ENCODE measurements around the gene TRIM65.

TRIM65 gene

DNA sequence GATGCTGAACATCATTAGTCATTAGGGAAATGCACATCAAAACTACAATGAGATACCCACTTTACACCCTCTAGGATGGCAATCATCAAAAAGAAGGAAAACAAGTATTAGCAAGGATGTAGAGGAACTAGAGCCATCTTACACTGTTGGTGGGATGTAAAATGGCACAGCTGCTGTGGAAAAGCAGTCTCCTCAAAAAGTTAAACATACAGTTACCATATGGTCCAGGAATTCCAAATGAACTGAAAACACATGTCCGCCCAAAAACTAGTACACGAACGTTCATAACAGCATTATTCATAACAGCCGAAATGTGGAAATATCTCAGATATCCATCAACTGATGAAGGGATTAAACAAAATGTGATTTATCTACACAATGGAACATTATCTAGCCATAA is 37.1 kb upstream of the TRIM65 start:
- H3K9me3 ChIP-seq (ENCODE audit: low read depth, low read length) = no peaks in the 10 kb centered on the region
- TF ChIP-seq POLR2AphosphoS5 (IDR thresholded peaks at IDR 0.05; ENCODE audit: borderline replicate concordance, low read depth, low read length) = no peak
- TF ChIP-seq EZH2 (IDR thresholded peaks at IDR 0.05) = no peak
- TF ChIP-seq FOXP2 (optimal IDR thresholded peaks at IDR 0.05; ENCODE audit: control extremely low read depth, extremely low read length, insufficient read depth) = no peak
- H3K9ac ChIP-seq (ENCODE audit: insufficient read length) = no peak overlapping the region
- no peaks in the 10 kb centered on the region for H3K36me3 ChIP-seq (ENCODE audit: insufficient read depth, low read length)
- no peak for DNase-seq (ENCODE audit: low read depth, low spot score)
- H3K27ac ChIP-seq = no peak overlapping the region
- no peak overlapping the region for H3K4me3 ChIP-seq

DNA sequence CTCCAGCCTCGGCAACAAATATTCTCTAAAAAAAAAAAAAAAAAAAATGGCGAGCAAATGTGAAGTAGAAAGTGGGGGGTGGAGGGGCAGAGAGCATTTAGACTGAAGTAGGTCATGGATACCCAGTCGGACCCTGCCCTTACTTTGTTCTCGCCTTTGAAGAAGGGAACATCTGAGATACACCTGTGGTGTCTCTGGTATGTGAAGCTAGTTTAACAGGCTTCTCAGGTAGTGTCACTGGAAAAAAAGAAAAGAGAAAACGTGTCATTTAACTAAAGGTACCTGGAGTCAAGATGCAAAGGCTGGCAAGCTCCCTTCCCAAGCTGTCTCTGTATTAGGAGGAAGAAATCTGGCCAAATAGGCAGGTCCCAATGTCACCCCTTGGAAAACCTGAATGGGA is 36.1 kb upstream of the TRIM65 start:
- DNase-seq (ENCODE audit: low read depth, low spot score) = no peak
- no peak overlapping the region for H3K4me3 ChIP-seq
- TF ChIP-seq FOXP2 (optimal IDR thresholded peaks at IDR 0.05; ENCODE audit: control extremely low read depth, extremely low read length, insufficient read depth) (no peak), POLR2AphosphoS5 (IDR thresholded peaks at IDR 0.05; ENCODE audit: borderline replicate concordance, low read depth, low read length) (no peak), EZH2 (IDR thresholded peaks at IDR 0.05) (no peak)
- no peak overlapping the region for H3K9ac ChIP-seq (ENCODE audit: insufficient read length)
- H3K27ac ChIP-seq = no peak overlapping the region
- no peaks in the 10 kb centered on the region for H3K9me3 ChIP-seq (ENCODE audit: low read depth, low read length)
- H3K36me3 ChIP-seq (ENCODE audit: insufficient read depth, low read length) = no peaks in the 10 kb centered on the region

DNA sequence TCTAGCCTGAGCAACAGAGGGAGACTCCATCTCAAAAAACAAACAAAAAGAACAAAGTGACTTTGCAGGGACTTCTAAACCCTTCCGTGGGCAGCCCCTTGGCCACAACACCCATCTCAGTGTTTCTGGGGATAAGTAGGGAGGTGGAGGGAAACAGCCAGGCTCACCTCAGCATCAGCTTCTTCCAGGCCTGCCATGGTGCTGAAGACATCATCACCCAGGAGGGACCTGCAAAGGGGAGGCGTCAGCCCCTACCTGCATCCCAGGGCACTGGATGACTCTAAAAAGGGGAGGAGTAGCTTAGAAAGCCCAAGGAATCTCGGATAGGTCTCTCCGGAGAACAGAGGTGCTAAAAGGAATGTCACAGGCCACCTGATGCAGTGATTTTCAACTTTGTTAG is 34.3 kb upstream of the TRIM65 start:
- Histone ChIP-seq H3K36me3 (ENCODE audit: insufficient read depth, low read length) (no peaks in the 10 kb centered on the region), H3K4me3 (no peak overlapping the region)
- TF ChIP-seq POLR2AphosphoS5 (IDR thresholded peaks at IDR 0.05; ENCODE audit: borderline replicate concordance, low read depth, low read length) = no peak
- TF ChIP-seq FOXP2 (optimal IDR thresholded peaks at IDR 0.05; ENCODE audit: control extremely low read depth, extremely low read length, insufficient read depth) = no peak
- no peak for TF ChIP-seq EZH2 (IDR thresholded peaks at IDR 0.05)

DNA sequence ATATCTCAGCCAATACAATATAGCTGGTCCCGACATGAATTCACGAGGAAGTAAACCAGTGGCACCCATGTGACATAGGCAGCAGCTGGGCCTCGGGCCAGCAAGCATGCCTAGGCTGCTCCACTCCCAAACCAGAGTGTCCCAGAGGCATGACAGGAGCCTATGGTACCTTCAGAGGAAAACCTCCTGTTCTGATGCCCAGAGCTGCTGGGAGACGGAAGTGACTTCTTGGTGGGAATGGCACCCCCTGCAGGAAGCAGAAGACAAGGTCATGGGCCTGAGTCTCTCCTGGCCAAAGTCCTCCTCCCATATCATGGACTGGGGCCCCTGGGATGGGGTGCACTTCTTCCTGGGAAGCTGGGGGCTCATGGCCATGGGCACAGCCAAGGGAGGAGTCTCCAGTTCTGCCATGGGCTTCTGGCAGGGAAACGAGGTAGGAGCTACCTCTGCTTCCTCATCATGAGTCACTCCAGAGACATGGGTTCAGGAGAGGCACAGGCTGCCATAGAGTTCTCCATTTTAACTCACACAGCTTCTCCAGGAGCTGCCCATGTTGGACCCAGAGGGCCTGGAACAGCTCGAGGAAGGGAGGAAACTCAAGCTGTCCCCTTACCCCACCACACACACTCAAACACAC is 30.7 kb upstream of the TRIM65 start:
- DNase-seq (ENCODE audit: low read depth, low spot score) = no peak
- Histone ChIP-seq H3K36me3 (ENCODE audit: insufficient read depth, low read length) (no peaks in the 10 kb centered on the region), H3K27ac (no peak overlapping the region), H3K4me3 (no peak overlapping the region), H3K9ac (ENCODE audit: insufficient read length) (no peak overlapping the region), H3K9me3 (ENCODE audit: low read depth, low read length) (no peaks in the 10 kb centered on the region)
- TF ChIP-seq FOXP2 (optimal IDR thresholded peaks at IDR 0.05; ENCODE audit: control extremely low read depth, extremely low read length, insufficient read depth) (no peak), EZH2 (IDR thresholded peaks at IDR 0.05) (no peak), POLR2AphosphoS5 (IDR thresholded peaks at IDR 0.05; ENCODE audit: borderline replicate concordance, low read depth, low read length) (no peak)

More for the DNA sequence above, 34.3 kb upstream of the TRIM65 start:
- DNase-seq (ENCODE audit: low read depth, low spot score) = no peak
- Histone ChIP-seq H3K9me3 (ENCODE audit: low read depth, low read length) (no peaks in the 10 kb centered on the region), H3K27ac (no peak overlapping the region), H3K9ac (ENCODE audit: insufficient read length) (no peak overlapping the region)

DNA sequence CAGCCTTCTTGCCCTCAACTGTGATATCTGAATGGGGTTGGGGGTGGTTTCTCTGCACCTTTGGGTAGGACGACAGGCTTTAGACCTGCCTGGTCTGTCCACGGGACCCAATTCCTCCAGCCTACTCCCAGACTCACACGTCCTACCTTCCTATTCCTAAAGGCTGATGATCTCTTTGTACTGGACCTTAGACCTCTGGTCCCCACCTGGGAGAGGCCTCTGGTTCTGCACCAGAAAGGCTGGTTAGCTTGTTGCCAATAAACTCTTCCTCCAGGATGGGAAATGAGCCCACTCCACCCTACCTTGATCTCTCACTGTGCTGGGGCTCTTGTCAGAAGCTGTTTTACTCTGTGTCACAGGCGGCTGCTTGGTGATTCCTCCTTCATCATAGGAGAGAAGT is 29.7 kb upstream of the TRIM65 start:
- H3K9ac ChIP-seq (ENCODE audit: insufficient read length) = no peak overlapping the region
- no peaks in the 10 kb centered on the region for H3K9me3 ChIP-seq (ENCODE audit: low read depth, low read length)
- no peak for DNase-seq (ENCODE audit: low read depth, low spot score)
- H3K27ac ChIP-seq = no peak overlapping the region
- H3K36me3 ChIP-seq (ENCODE audit: insufficient read depth, low read length) = no peaks in the 10 kb centered on the region
- no peak overlapping the region for H3K4me3 ChIP-seq
- TF ChIP-seq POLR2AphosphoS5 (IDR thresholded peaks at IDR 0.05; ENCODE audit: borderline replicate concordance, low read depth, low read length) (no peak), FOXP2 (optimal IDR thresholded peaks at IDR 0.05; ENCODE audit: control extremely low read depth, extremely low read length, insufficient read depth) (no peak), EZH2 (IDR thresholded peaks at IDR 0.05) (no peak)

DNA sequence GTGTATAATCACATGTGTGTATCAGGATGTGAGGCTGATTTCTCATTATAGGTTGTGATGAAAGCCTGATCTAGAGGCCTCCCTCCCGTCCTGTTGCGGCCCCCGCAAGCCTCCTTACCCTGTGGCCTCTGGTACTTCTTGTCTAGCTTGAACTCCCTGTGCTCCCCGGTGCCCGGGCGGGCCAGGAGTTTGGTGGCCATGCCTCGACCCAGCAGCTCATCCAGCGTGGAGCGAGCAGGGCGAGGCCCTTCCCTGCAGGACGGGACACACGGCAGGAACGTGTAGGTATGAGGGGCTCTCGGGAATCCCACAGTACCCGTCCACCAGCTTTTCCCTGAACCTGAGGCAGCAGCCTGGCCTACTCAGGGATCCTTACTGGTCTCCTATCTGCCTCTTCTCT is 29.2 kb upstream of the TRIM65 start:
- H3K9ac ChIP-seq (ENCODE audit: insufficient read length) = no peak overlapping the region
- no peaks in the 10 kb centered on the region for H3K36me3 ChIP-seq (ENCODE audit: insufficient read depth, low read length)
- TF ChIP-seq FOXP2 (optimal IDR thresholded peaks at IDR 0.05; ENCODE audit: control extremely low read depth, extremely low read length, insufficient read depth) (no peak), POLR2AphosphoS5 (IDR thresholded peaks at IDR 0.05; ENCODE audit: borderline replicate concordance, low read depth, low read length) (no peak), EZH2 (IDR thresholded peaks at IDR 0.05) (no peak)
- DNase-seq (ENCODE audit: low read depth, low spot score) = no peak
- no peak overlapping the region for H3K27ac ChIP-seq
- H3K4me3 ChIP-seq = no peak overlapping the region
- H3K9me3 ChIP-seq (ENCODE audit: low read depth, low read length) = no peaks in the 10 kb centered on the region

DNA sequence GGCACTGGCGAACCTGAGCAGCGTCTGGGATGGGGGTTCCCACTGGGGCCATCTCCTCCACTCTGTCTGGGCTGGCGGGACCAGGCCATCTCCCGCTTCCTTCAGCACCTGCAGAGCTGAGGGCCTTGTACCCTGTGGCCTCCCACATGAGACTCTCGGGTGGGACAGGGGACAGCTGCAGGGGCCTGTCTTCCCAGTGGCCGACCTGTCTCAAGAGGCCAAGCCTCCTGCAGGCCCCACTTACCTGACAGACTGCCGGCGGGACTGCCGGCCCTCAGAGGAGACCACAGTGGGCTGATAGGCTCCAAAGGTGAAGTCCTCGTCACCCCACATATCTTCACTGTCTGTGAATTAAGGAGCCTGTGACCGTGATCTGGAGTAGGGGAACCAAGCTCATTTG is 28.4 kb upstream of the TRIM65 start:
- H3K36me3 ChIP-seq (ENCODE audit: insufficient read depth, low read length) = no peaks in the 10 kb centered on the region; the same call in 1 of the 2 replicates

DNA sequence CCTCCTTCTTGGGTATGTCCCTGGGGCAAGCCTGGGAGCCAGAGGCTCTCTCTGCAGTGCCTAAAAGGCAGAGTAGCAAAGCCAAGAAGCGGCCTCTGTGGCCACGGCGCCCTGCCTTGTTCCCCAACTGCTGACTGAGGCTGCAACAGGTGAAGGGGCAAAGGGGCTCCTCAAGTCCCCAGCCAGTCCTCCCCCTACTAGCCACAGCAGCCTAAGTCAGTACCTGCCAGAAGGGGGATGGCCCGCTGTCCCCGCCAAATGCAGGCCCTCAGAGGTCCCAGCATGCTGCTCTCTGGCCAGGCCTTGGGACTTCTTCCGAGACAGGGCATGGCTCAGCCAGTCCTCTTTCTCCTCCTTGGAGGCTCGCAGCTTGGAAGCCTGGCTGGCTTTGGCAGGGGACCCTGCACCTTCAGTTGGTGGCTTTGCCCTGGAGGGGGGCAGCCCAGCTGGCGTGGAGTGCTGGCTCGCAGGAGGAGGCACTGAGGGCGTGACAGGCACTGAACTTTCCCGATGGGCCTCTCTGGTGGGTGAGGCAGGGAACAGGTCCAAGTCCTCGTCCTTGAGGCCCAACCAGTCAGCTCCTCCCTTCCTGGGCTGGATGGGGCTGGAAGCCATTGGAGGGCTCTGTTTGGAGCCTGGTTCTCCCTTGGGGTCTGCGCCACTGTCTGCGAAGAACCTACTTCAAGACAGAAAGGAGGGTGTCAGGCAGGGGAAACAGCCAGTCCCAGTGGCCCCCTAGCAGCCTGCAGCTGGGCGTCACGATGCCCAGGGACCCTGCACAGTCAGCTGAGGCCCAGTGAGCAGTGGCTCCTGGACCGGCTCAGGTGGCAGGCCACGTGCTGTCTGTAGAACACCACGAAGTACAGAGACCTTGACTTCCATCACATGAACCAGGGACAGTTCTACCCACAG is 26.5 kb upstream of the TRIM65 start:
- Histone ChIP-seq H3K9ac (ENCODE audit: insufficient read length) (no peak overlapping the region), H3K36me3 (ENCODE audit: insufficient read depth, low read length) (no peaks in the 10 kb centered on the region; the same call in 1 of the 2 replicates), H3K9me3 (ENCODE audit: low read depth, low read length) (no peaks in the 10 kb centered on the region), H3K27ac (no peak overlapping the region), H3K4me3 (no peak overlapping the region)
- no peak for DNase-seq (ENCODE audit: low read depth, low spot score)
- TF ChIP-seq EZH2 (IDR thresholded peaks at IDR 0.05) (no peak), FOXP2 (optimal IDR thresholded peaks at IDR 0.05; ENCODE audit: control extremely low read depth, extremely low read length, insufficient read depth) (no peak), POLR2AphosphoS5 (IDR thresholded peaks at IDR 0.05; ENCODE audit: borderline replicate concordance, low read depth, low read length) (no peak)

More for the DNA sequence above, 28.4 kb upstream of the TRIM65 start:
- no peak overlapping the region for H3K9ac ChIP-seq (ENCODE audit: insufficient read length)
- no peak for DNase-seq (ENCODE audit: low read depth, low spot score)
- H3K4me3 ChIP-seq = no peak overlapping the region
- no peak overlapping the region for H3K27ac ChIP-seq
- TF ChIP-seq FOXP2 (optimal IDR thresholded peaks at IDR 0.05; ENCODE audit: control extremely low read depth, extremely low read length, insufficient read depth) (no peak), POLR2AphosphoS5 (IDR thresholded peaks at IDR 0.05; ENCODE audit: borderline replicate concordance, low read depth, low read length) (no peak)
- H3K9me3 ChIP-seq (ENCODE audit: low read depth, low read length) = no peaks in the 10 kb centered on the region
